Loucy (cell line): Measurements from ENCODE around the gene PPP2R3B.

Source experiments
- H2AFZ ChIP-seq: fragments of 200-600 bp; sonication (generic); 2 replicates; pipeline ENCODE4 v1.6.0; 2016; ENCODE audit warnings: antibody characterized with exemption, mild to moderate bottlenecking, low read length, moderate library complexity
- H3F3A ChIP-seq: fragments of 200-600 bp; 2 replicates; pipeline ENCODE4 v1.6.0; 2016; ENCODE audit warnings: antibody characterized with exemption, low read depth, mild to moderate bottlenecking
- H3K27me3 ChIP-seq: fragments of 200-600 bp; sonication (generic); 2 replicates; pipeline ENCODE4 v1.6.1; 2014; ENCODE audit warnings: low read length, mild to moderate bottlenecking; ENCODE audit not compliant: insufficient read depth, poor library complexity, severe bottlenecking
- H3K36me3 ChIP-seq: fragments of 200-600 bp; sonication (generic); 2 replicates; pipeline ENCODE4 v1.6.1; 2016; ENCODE audit warnings: low read length; ENCODE audit not compliant: insufficient read depth
- H3K4me1 ChIP-seq: fragments of 200-600 bp; sonication (generic); 2 replicates; pipeline ENCODE4 v1.5.1; 2014; ENCODE audit warnings: low read length, mild to moderate bottlenecking; ENCODE audit not compliant: insufficient read depth, poor library complexity, severe bottlenecking
- H3K4me2 ChIP-seq: fragments of 200-600 bp; sonication (generic); 2 replicates; pipeline ENCODE4 v1.6.0; 2014; ENCODE audit warnings: antibody characterized with exemption, low read length, low read depth, mild to moderate bottlenecking; ENCODE audit not compliant: poor library complexity, severe bottlenecking
- H3K4me3 ChIP-seq: fragments of 200-600 bp; sonication (generic); 2 replicates; pipeline ENCODE4 v1.5.1; 2014; ENCODE audit warnings: low read length, mild to moderate bottlenecking, mixed read lengths; ENCODE audit not compliant: poor library complexity, severe bottlenecking
- H3K79me2 ChIP-seq: fragments of 200-600 bp; sonication (generic); 2 replicates; pipeline ENCODE4 v1.6.1; 2014; ENCODE audit warnings: low read length; ENCODE audit not compliant: insufficient read depth
- H3K9ac ChIP-seq: fragments of 200-600 bp; sonication (generic); 2 replicates; pipeline ENCODE4 v1.6.0; 2014; ENCODE audit warnings: mild to moderate bottlenecking, low read depth, low read length, moderate library complexity; ENCODE audit not compliant: poor library complexity, severe bottlenecking
- H3K9me2 ChIP-seq: fragments of 200-600 bp; sonication (generic); replicated peaks from 2 replicates; pipeline ENCODE4 v1.6.1; 2016; ENCODE audit warnings: low read depth, low read length, mixed read lengths
- H3K9me3 ChIP-seq: fragments of 200-600 bp; sonication (generic); 2 replicates; pipeline ENCODE4 v1.6.1; 2014; ENCODE audit warnings: mild to moderate bottlenecking, antibody characterized with exemption, low read length, low read depth; ENCODE audit not compliant: insufficient read depth
- H4K20me1 ChIP-seq: fragments of 200-600 bp; sonication (generic); 2 replicates; pipeline ENCODE4 v1.6.0; 2014; ENCODE audit warnings: antibody characterized with exemption, low read length, mild to moderate bottlenecking; ENCODE audit not compliant: insufficient read depth, poor library complexity, severe bottlenecking
- CTCF ChIP-seq: fragments of 200-600 bp; sonication (generic); conservative IDR thresholded peaks from 2 replicates; pipeline ENCODE4 v1.5.1; 2014; ENCODE audit warnings: mild to moderate bottlenecking, antibody characterized with exemption, low read length
- EZH2phosphoT487 ChIP-seq: fragments of 200-600 bp; IDR thresholded peaks from 2 replicates; pipeline ENCODE4 v1.6.1; 2018; ENCODE audit warnings: antibody characterized with exemption, mild to moderate bottlenecking, moderate library complexity, borderline replicate concordance

Gene PPP2R3B

GRCh38 chrX:285076-285677, 101.5 kb downstream of the PPP2R3B start:
- no peaks in the 10 kb centered on the region for H3K4me1 ChIP-seq
- no peak overlapping the region for H2AFZ ChIP-seq
- H3K4me2 ChIP-seq: no peak overlapping the region
- H3K36me3 ChIP-seq: peaks cover 13% of the 10 kb centered on the region; the same call in 1 of the 2 replicates
- H3K27me3 ChIP-seq: no peaks in the 10 kb centered on the region
- no peak overlapping the region for H3K9ac ChIP-seq
- H3K79me2 ChIP-seq: 0 out of 2 replicates have a peak, but pooled peaks cover 3% of the 10 kb centered on the region
- TF ChIP-seq CTCF (no peak), EZH2phosphoT487 (no peak)
- no peaks in the 10 kb centered on the region for H4K20me1 ChIP-seq
- no peak overlapping the region for H3K4me3 ChIP-seq
- no peaks in the 10 kb centered on the region for H3K9me2 ChIP-seq
- H3K9me3 ChIP-seq: no peaks in the 10 kb centered on the region
- 0 out of 2 replicates have a peak, but pooled peaks cover 3% of the 10 kb centered on the region for H3F3A ChIP-seq
